ENCODE data around the gene PDE4A. TPM values are rescaled to one million over a fixed set of nuclear protein-coding genes. Genes with fewer than 3 reads are reported as not detected.
A peak's percentile ranks its signal among the peaks of the same experiment; 100 is the strongest.

Gene PDE4A
- total and polyA plus RNA-seq, 2 of the 13 experiments (the other 11 are each of a cell fraction or from before 2014, with no cell fraction given): 1.1 to 4.1 TPM

DNA sequence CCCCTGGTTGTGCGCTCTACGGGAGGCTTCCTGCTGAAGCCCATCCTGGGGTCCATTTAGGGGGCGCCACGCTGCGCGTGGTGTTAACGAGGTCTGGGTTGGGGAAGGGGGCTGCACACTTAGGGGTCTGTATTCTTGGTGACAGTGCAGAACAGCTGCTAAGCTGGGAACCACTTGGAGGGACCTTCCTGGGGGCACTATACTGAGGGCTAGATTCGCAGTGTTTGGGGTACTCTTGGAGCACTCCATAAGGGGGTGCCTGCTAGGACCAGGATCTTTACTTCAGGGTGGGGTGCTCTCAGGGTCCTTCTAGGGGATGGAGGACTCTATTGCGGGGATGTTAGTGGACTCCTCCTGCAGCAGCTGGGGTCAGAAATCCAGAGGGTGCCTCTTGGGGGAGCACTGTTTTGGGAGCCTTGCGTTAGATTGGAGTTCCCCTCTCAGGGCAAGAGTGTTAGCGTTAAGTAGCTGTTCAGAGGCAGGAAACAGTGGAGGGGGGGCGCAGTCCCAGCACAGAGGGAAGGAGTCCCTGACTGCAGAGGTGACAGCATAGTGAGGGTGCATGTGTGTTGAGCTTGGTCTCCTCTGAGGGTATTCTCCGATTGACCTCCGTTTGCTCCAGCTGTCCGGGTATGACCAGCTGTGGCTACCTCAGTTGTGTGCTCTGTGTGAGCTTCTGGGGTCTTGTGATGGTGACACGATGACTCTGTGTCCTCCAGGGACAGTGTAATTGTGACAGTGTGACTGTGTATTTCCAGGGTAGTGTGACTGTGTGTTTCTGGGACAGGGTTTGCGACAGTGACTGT is 1.1 kb downstream of the PDE4A start (continued):
- TF ChIP-seq, protein P1, sequence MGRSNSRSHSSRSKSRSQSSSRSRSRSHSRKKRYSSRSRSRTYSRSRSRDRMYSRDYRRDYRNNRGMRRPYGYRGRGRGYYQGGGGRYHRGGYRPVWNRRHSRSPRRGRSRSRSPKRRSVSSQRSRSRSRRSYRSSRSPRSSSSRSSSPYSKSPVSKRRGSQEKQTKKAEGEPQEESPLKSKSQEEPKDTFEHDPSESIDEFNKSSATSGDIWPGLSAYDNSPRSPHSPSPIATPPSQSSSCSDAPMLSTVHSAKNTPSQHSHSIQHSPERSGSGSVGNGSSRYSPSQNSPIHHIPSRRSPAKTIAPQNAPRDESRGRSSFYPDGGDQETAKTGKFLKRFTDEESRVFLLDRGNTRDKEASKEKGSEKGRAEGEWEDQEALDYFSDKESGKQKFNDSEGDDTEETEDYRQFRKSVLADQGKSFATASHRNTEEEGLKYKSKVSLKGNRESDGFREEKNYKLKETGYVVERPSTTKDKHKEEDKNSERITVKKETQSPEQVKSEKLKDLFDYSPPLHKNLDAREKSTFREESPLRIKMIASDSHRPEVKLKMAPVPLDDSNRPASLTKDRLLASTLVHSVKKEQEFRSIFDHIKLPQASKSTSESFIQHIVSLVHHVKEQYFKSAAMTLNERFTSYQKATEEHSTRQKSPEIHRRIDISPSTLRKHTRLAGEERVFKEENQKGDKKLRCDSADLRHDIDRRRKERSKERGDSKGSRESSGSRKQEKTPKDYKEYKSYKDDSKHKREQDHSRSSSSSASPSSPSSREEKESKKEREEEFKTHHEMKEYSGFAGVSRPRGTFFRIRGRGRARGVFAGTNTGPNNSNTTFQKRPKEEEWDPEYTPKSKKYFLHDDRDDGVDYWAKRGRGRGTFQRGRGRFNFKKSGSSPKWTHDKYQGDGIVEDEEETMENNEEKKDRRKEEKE (IDR thresholded peaks at IDR 0.05): no peak
- TF ChIP-seq, protein P2, sequence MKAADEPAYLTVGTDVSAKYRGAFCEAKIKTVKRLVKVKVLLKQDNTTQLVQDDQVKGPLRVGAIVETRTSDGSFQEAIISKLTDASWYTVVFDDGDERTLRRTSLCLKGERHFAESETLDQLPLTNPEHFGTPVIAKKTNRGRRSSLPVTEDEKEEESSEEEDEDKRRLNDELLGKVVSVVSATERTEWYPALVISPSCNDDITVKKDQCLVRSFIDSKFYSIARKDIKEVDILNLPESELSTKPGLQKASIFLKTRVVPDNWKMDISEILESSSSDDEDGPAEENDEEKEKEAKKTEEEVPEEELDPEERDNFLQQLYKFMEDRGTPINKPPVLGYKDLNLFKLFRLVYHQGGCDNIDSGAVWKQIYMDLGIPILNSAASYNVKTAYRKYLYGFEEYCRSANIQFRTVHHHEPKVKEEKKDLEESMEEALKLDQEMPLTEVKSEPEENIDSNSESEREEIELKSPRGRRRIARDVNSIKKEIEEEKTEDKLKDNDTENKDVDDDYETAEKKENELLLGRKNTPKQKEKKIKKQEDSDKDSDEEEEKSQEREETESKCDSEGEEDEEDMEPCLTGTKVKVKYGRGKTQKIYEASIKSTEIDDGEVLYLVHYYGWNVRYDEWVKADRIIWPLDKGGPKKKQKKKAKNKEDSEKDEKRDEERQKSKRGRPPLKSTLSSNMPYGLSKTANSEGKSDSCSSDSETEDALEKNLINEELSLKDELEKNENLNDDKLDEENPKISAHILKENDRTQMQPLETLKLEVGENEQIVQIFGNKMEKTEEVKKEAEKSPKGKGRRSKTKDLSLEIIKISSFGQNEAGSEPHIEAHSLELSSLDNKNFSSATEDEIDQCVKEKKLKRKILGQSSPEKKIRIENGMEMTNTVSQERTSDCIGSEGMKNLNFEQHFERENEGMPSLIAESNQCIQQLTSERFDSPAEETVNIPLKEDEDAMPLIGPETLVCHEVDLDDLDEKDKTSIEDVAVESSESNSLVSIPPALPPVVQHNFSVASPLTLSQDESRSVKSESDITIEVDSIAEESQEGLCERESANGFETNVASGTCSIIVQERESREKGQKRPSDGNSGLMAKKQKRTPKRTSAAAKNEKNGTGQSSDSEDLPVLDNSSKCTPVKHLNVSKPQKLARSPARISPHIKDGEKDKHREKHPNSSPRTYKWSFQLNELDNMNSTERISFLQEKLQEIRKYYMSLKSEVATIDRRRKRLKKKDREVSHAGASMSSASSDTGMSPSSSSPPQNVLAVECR (CRISPR knock-in tag; IDR thresholded peaks at IDR 0.05; ENCODE audit: borderline replicate concordance): no peak

GRCh38 chr19:10422046-10422461 is 1.7 kb downstream of the PDE4A start:
- BruUV-seq (replicated peaks): no TSS peak
- no peak for ATAC-seq
- Histone ChIP-seq H3K79me2 (ENCODE audit: insufficient read depth, low read length) (no peaks in the 10 kb centered on the region), H3K27me3 (ENCODE audit: control insufficient read depth in 1 of 2, insufficient read depth in 2 of 2, low read length in 2 of 2) (peaks cover 18 to 67% of the 10 kb centered on the region in 2 experiments), H3K27ac (ENCODE audit: extremely low read length, insufficient read depth, low read length) (no peak overlapping the region), H3K9ac (ENCODE audit: insufficient read depth, low read depth, low read length) (no peak overlapping the region), H3K9me3 (ENCODE audit: low read length) (no peaks in the 10 kb centered on the region), H3K36me3 (replicated peaks in 1 of 2; ENCODE audit: control insufficient read depth in 1 of 2, insufficient read depth in 2 of 2, low read length in 2 of 2) (no peaks in the 10 kb centered on the region), H2AFZ (ENCODE audit: low read length) (no peak overlapping the region), H3K4me1 (ENCODE audit: insufficient read depth, low read length) (peaks cover 48% of the 10 kb centered on the region), H3K4me3 (replicated peaks in 1 of 3; ENCODE audit: insufficient read depth in 1 of 3, low read depth in 2 of 3, low read length in 3 of 3) (no peak overlapping the region), H4K20me1 (ENCODE audit: insufficient read depth, low read length) (no peaks in the 10 kb centered on the region; the same call in 1 of the 2 replicates), H3K4me2 (ENCODE audit: low read depth, low read length) (no peak overlapping the region)
- DNase-seq (ENCODE audit: low spot score): no peak
- ChIA-PET POLR2A (no interaction called here), CTCF (ENCODE audit: low intra/inter-chr PET ratio, low total read pairs) (interaction anchor here (4.1 kb wide), 1 partner anchor 17 kb away, joined by 40 read pairs; the partner anchor contains the start of gene CDC37)
- 13% methylated on average over 1 of the region's 4 CpGs for WGBS (ENCODE audit: low lambda C conversion rate)
- in situ Hi-C loops (cut with HindIII; ENCODE audit: extremely low pct_ligation_motif_present, low pct_unique_long_range_greater_than_20kb): no loop called here
- FAIRE-seq: no peak
- intact Hi-C loops (cut with micrococcal nuclease; ENCODE audit: unreplicated experiment): no loop called here
- TF ChIP-seq CEBPG (CRISPR knock-in tag; IDR thresholded peaks at IDR 0.05) (0 out of 2 replicates have a peak, but pooled peaks have one; percentile 25), CREBL2 (CRISPR knock-in tag; IDR thresholded peaks at IDR 0.05; ENCODE audit: borderline replicate concordance) (no peak), ZNF879 (CRISPR knock-in tag; IDR thresholded peaks at IDR 0.05) (no peak), GZF1 (CRISPR knock-in tag; IDR thresholded peaks at IDR 0.05) (no peak), MATR3 (CRISPR knock-in tag; IDR thresholded peaks at IDR 0.05) (no peak), SMYD3 (CRISPR knock-in tag; IDR thresholded peaks at IDR 0.05) (no peak), U2AF1 (optimal IDR thresholded peaks at IDR 0.05; ENCODE audit: low read depth, low read length) (no peak)
